Heart right ventricle (tissue), 16 donors: ENCODE results near the gene SPTLC3. TPM values are rescaled to one million over a fixed set of nuclear protein-coding genes. Genes with fewer than 3 reads are reported as not detected.

ENCODE experiments used
- ATAC-seq, 8 donors: fragments of 200-7000 bp; cut with Tn5 transposase; one replicate each; pipeline ENCODE4 v1.9.1; 2020; ENCODE audit warnings: mild to moderate bottlenecking in 8 of 8, moderate library complexity in 8 of 8, moderate number of reproducible peaks in 1 of 8
- DNase-seq, 2 donors: peaks; one replicate each; pipeline ENCODE4 v3.0.0-alpha.2; 2020
- H3K27ac ChIP-seq, 10 donors: fragments of 200-600 bp; sonication (generic) in 2 of 10; one replicate each; pipeline versions ENCODE4 v1.5.0 to v1.8.0; 2020 to 2022; ENCODE audit warnings: mild to moderate bottlenecking in 3 of 10
- H3K27me3 ChIP-seq, 7 donors: fragments of 200-600 bp; one replicate each; pipeline ENCODE4 v1.8.0; 2021 to 2022; ENCODE audit warnings: mild to moderate bottlenecking in 2 of 7
- H3K36me3 ChIP-seq, 9 donors: fragments of 200-600 bp; sonication (generic) in 1 of 9; one replicate each; pipeline versions ENCODE4 v1.5.0 to v1.8.0; 2020 to 2022; ENCODE audit warnings: mild to moderate bottlenecking in 2 of 9
- H3K4me1 ChIP-seq, 9 donors: fragments of 200-600 bp; sonication (generic) in 1 of 9; one replicate each; pipeline versions ENCODE4 v1.5.0 to v1.8.0; 2020 to 2022; ENCODE audit warnings: mild to moderate bottlenecking in 4 of 9
- H3K4me3 ChIP-seq, 10 donors: fragments of 200-600 bp; sonication (generic) in 2 of 10; one replicate each; pipeline versions ENCODE4 v1.5.0 to v1.8.0; 2020 to 2022; ENCODE audit warnings: mild to moderate bottlenecking in 7 of 10, moderate library complexity in 2 of 10
- H3K9me3 ChIP-seq, 11 donors: fragments of 200-600 bp in 10 of 11; sonication (generic) in 2 of 11; one replicate each; pipeline versions ENCODE4 v1.5.0 to v1.8.0; 2013 to 2022; ENCODE audit warnings: mild to moderate bottlenecking in 2 of 11, control low read depth in 1 of 11, moderate library complexity in 1 of 11
- WGBS, 2 donors: extraction: QIAGEN DNeasy Blood & Tissue Kit; methylation state at CpG; one replicate each; pipeline ENCODE4 v1.1.7; 2013; ENCODE audit warnings: inconsistent platforms in 1 of 2; 5-methylcytosine and 5-hydroxymethylcytosine counted together
- intact Hi-C, 10 donors: fragments of 100-400 bp; cut with DNase I; formaldehyde crosslinking; loops; one replicate each; pipeline versions ENCODE4 v1.11.1 to v1.14.2; 2022
- polyA plus RNA-seq, 2 donors: library from polyadenylated mRNA; stranded (reverse); fragments of 200-250 nt; gene quantifications; one replicate each; pipeline ENCODE4 v1.2.3, GENCODE V29; 2013
- total RNA-seq, 10 donors: library from RNA; stranded (reverse); fragmentation: NEBNext Ultra II Directional in 3 of 10; extraction: Animal tissue kit (Norgen Biotek cat#: 25700) in 3 of 10; gene quantifications; one replicate each; pipeline versions ENCODE4 v1.2.1 to v1.2.4, GENCODE V29; 2021 to 2023
- TF ChIP-seq, protein P1 (sequence below), 9 donors: fragments of 200-600 bp; sonication (generic) in 2 of 9; IDR thresholded peaks; one replicate each; pipeline versions ENCODE4 v1.5.0 to v1.8.0; 2021 to 2022; ENCODE audit warnings: antibody characterized with exemption in 9 of 9, mild to moderate bottlenecking in 5 of 9, moderate library complexity in 1 of 9
- donor health status: Arrhythmogenic right ventricular cardiomyopathy.
- donor health status: ischemic (EF 13 %, LVEDD 7.1; RV severe dilation, severe dysfunction).
- donor health status: healthy with polysubstance abuse.
- donor health status: DM: no; HTN: yes; CAD: no.
- donor health status: DM: no; HTN: no; CAD: no.
- donor health status: ischemic (EF 25% LVEDD 6.9; RV normal size, moderate dysfunction).
- donor health status: ischemic (EF 25% LVEDD 5.7; RV mildly dilated, moderate dysfunction).
- donor health status: healthy.
- donor health status: DM: yes; HTN: yes; CAD: no.
- donor health status: Ischemic cardiomyopathy.
- donor health status: ischemic (EF 35%, LVEDD 5.7; RV mildly dilated, moderate dysfunction).
- donor health status: nonischemic (EF 11% LVEDD 7.7; RV severe dilation, severe dysfunction).
- donor health status: DM: yes; HTN: yes; CAD: no.
- donor health status: PGD.
- donor health status: ischemic (EF 29% LVEDD 5.4; RV normal size, mild dysfunction).
- donor health status: nonischemic (EF 23%, LVEDD 6.1; RV moderate dilation, normal function).

Gene SPTLC3
- total and polyA plus RNA-seq, 12 donors: 0.45 to 8.4 (median 3.5) TPM

GRCh38 chr20:13062789-13063188 is 54.0 kb downstream of the SPTLC3 start:
- peaks cover 0 to 21% (median 0%) of the 10 kb centered on the region in 9 donors for H3K4me1 ChIP-seq
- no peak for DNase-seq
- TF ChIP-seq, protein P1, sequence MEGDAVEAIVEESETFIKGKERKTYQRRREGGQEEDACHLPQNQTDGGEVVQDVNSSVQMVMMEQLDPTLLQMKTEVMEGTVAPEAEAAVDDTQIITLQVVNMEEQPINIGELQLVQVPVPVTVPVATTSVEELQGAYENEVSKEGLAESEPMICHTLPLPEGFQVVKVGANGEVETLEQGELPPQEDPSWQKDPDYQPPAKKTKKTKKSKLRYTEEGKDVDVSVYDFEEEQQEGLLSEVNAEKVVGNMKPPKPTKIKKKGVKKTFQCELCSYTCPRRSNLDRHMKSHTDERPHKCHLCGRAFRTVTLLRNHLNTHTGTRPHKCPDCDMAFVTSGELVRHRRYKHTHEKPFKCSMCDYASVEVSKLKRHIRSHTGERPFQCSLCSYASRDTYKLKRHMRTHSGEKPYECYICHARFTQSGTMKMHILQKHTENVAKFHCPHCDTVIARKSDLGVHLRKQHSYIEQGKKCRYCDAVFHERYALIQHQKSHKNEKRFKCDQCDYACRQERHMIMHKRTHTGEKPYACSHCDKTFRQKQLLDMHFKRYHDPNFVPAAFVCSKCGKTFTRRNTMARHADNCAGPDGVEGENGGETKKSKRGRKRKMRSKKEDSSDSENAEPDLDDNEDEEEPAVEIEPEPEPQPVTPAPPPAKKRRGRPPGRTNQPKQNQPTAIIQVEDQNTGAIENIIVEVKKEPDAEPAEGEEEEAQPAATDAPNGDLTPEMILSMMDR (IDR thresholded peaks at IDR 0.05): no peak
- no peak overlapping the region for H3K4me3 ChIP-seq
- peaks cover 0 to 12% (median 5%) of the 10 kb centered on the region in 11 donors for H3K9me3 ChIP-seq
- intact Hi-C loops: loop anchor here in 1 of 10 donors (5.0 kb wide), 1 partner anchor 50 kb away; no protein-coding TSS in a partner anchor
- no peak for ATAC-seq
- peak overlapping the region in 1 of 10 donors; percentile 9 for H3K27ac ChIP-seq
- no peaks in the 10 kb centered on the region for H3K27me3 ChIP-seq
- H3K36me3 ChIP-seq: no peaks in the 10 kb centered on the region
- 51 to 70% methylated on average over 2 of the region's 2 CpGs for WGBS, 2 donors

DNA sequence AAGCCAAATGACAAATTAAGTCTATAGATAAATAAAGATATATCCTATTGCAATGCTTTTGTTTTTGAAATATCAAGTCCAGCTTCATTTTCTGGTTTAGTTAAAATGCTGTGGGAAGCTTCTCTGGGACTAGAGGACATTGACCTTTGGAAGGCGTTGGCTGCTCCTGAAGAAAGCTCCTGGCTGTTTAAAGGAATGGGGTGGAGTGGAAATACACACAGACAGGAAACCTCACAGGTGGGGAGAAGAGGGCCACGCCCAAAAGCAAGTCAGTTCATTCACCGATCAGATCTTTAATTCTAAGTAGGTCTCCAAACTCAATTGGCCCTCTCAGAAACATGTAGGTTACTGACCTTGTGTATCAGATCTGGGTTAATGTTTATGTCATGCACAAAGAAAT is 59.6 kb downstream of the SPTLC3 start:
- Histone ChIP-seq H3K4me1 (peaks cover 0 to 12% (median 0%) of the 10 kb centered on the region in 9 donors), H3K9me3 (peaks cover 0 to 12% (median 5%) of the 10 kb centered on the region in 11 donors), H3K27ac (no peak overlapping the region), H3K36me3 (peaks cover 0 to 10% (median 0%) of the 10 kb centered on the region in 9 donors), H3K4me3 (no peak overlapping the region), H3K27me3 (no peaks in the 10 kb centered on the region)
- DNase-seq (no peak), ATAC-seq (no peak)
- intact Hi-C loops: loop anchor here in 1 of 10 donors (5.0 kb wide), 1 partner anchor 36 kb away; no protein-coding TSS in a partner anchor
- TF ChIP-seq, protein P1 (IDR thresholded peaks at IDR 0.05): no peak
- 64 to 65% methylated on average over 3 of the region's 3 CpGs for WGBS, 2 donors

- H3K9me3 ChIP-seq: no peaks in the 10 kb centered on the region
- H3K27me3 ChIP-seq: no peaks in the 10 kb centered on the region
- no peaks in the 10 kb centered on the region for H3K4me1 ChIP-seq
- WGBS, 2 donors: 60 to 81% methylated on average over 1 of the region's 1 CpG
- ATAC-seq (no peak), DNase-seq (no peak)
- H3K36me3 ChIP-seq: no peaks in the 10 kb centered on the region
- TF ChIP-seq, protein P1 (IDR thresholded peaks at IDR 0.05): no peak
- no peak overlapping the region for H3K4me3 ChIP-seq
- no peak overlapping the region for H3K27ac ChIP-seq
- intact Hi-C loops: no loop called here
Measured at GRCh38 chr20:13081877-13082276, 73.1 kb downstream of the SPTLC3 start.

- no peak for ATAC-seq
- no peaks in the 10 kb centered on the region for H3K4me1 ChIP-seq
- no peaks in the 10 kb centered on the region for H3K27me3 ChIP-seq
- no peak overlapping the region for H3K4me3 ChIP-seq
- TF ChIP-seq, protein P1 (IDR thresholded peaks at IDR 0.05): no peak
- H3K27ac ChIP-seq: no peak overlapping the region
- H3K36me3 ChIP-seq: no peaks in the 10 kb centered on the region
- intact Hi-C loops: no loop called here
- no peak for DNase-seq
- no peaks in the 10 kb centered on the region for H3K9me3 ChIP-seq
Measured at GRCh38 chr20:13082378-13082777, 73.6 kb downstream of the SPTLC3 start.
